HL-60 (cell line): Measurements from ENCODE around the gene ASIC1.

Experiments
- POLR2AphosphoS5 ChIP-seq: IDR thresholded peaks from 2 replicates; pipeline ENCODE4 v1.6.1; 2012; ENCODE audit warnings: low read depth
- TF ChIP-seq, protein P1 (sequence below): IDR thresholded peaks from one replicate; pipeline ENCODE4 v1.5.1; 2011; ENCODE audit warnings: low read length, control low read depth, inconsistent platforms; ENCODE audit not compliant: insufficient read depth

DNA sequence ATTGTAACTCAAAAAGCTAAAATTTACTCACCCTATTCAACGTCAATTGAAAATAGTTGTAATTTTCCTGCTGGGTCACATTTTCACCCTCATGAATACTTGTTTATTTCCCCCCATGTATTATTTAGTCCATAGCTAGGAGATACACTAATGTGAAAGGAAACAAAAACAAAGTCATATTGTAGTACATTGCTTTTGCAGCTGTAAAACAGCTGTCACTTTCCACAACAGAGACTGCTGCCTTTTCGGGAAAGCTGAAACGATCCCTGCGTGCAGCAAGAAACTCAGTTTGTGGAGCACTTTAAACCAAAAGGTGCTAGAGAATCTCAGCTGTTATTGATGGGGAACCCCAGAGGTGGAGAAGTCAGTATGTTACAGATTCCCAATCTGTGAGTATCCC, 36.4 kb upstream of the ASIC1 start:
- TF ChIP-seq, protein P1, sequence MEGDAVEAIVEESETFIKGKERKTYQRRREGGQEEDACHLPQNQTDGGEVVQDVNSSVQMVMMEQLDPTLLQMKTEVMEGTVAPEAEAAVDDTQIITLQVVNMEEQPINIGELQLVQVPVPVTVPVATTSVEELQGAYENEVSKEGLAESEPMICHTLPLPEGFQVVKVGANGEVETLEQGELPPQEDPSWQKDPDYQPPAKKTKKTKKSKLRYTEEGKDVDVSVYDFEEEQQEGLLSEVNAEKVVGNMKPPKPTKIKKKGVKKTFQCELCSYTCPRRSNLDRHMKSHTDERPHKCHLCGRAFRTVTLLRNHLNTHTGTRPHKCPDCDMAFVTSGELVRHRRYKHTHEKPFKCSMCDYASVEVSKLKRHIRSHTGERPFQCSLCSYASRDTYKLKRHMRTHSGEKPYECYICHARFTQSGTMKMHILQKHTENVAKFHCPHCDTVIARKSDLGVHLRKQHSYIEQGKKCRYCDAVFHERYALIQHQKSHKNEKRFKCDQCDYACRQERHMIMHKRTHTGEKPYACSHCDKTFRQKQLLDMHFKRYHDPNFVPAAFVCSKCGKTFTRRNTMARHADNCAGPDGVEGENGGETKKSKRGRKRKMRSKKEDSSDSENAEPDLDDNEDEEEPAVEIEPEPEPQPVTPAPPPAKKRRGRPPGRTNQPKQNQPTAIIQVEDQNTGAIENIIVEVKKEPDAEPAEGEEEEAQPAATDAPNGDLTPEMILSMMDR: no peak
- TF ChIP-seq POLR2AphosphoS5: no peak
